ENCODE results near the gene PAX9. TPM values are rescaled to one million over a fixed set of nuclear protein-coding genes. Genes with fewer than 3 reads are reported as not detected.

Gene PAX9
- total and polyA plus RNA-seq, 2 of the 13 experiments (the other 11 are each of a cell fraction or from before 2014, with no cell fraction given), result 0.03 TPM; not detected in 1

DNA sequence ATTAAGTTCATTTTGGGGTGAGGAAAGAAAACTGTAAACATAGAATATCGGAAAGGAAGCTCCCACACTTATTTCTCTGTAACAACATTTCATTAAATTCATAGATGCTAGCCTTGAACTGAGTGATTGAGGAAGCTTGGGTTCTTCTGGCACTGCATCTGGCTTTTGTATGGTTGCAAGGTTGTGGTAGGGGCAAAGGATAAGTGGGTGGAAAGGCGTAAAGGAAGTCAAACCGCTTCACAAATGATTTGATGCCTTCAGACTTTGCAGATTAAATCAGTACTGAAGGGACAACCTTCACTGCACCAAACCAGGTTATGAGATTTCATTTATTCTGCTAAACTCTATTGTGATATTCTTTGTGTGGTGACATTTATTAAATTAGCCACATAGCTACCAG is 28.1 kb upstream of the PAX9 start (continued):
- TF ChIP-seq ZNF407 (CRISPR knock-in tag; IDR thresholded peaks at IDR 0.05; ENCODE audit: not compliant biosample characterization) (no peak), POGZ (CRISPR knock-in tag; IDR thresholded peaks at IDR 0.05) (no peak), ZNF235 (CRISPR knock-in tag; IDR thresholded peaks at IDR 0.05; ENCODE audit: borderline replicate concordance) (no peak), GLMP (CRISPR knock-in tag; IDR thresholded peaks at IDR 0.05; ENCODE audit: borderline replicate concordance) (no peak)

All from HepG2 (cell line).